GM12878 (cell line): ENCODE data around the gene MYB. TPM values are rescaled to one million over a fixed set of nuclear protein-coding genes. Genes with fewer than 3 reads are reported as not detected.

Experiments
- ATAC-seq: fragments of 200-7000 bp; cut with Tn5 transposase; 3 replicates; pipeline ENCODE4 v1.9.1; 2020; ENCODE audit warnings: mild to moderate bottlenecking, moderate library complexity
- BruUV-seq: library from RNA; stranded (reverse); fragments of 400-500 nt; replicated peaks from 2 replicates; lab custom pipeline; 2021; lab: Mats Ljungman, UMichigan
- CTCF ChIA-PET: fragments of 300-600 bp; sonication (Branson Sonifier 250); formaldehyde crosslinking; extraction: SDS; loops from one replicate; lab custom pipeline; 2021; ENCODE audit warnings: inconsistent platforms; lab: Yijun Ruan, JAX
- POLR2A ChIA-PET: fragments of 350-600 bp; formaldehyde crosslinking; extraction: SDS; loops from one replicate; lab custom pipeline; 2021; ENCODE audit warnings: inconsistent platforms; lab: Charles Lee
- RAD21 ChIA-PET: fragments of 300-600 bp; sonication (Branson Sonifier 250); formaldehyde crosslinking; loops from one replicate; lab custom pipeline; 2023; ENCODE audit warnings: antibody characterized with exemption; ENCODE audit not compliant: unreplicated experiment; lab: Charles Lee
- SMC1A ChIA-PET: fragments of 300-600 bp; sonication (Branson Sonifier 250); formaldehyde crosslinking; loops from one replicate; lab custom pipeline; 2023; ENCODE audit not compliant: unreplicated experiment, uncharacterized antibody; lab: Charles Lee
- DNase-seq: peaks from one replicate; pipeline ENCODE4 v3.0.0-alpha.2; 2011; ENCODE audit warnings: low read depth, low spot score
- FAIRE-seq: peaks from 3 replicates; lab custom pipeline; 2011; peaks lifted over from hg19 to GRCh38; lab: Jason Lieb, UNC
- H2AFZ ChIP-seq: 2 replicates; pipeline ENCODE4 v1.6.0; 2011; ENCODE audit warnings: low read depth, low read length, control low read depth; ENCODE audit not compliant: control insufficient read depth
- H3K27ac ChIP-seq: 2 replicates; pipeline ENCODE4 v1.5.1; 2011; ENCODE audit warnings: control low read depth; ENCODE audit not compliant: control insufficient read depth, insufficient read depth
- H3K27me3 ChIP-seq, 2 experiments: replicated peaks in 1 of 2; 2 replicates each; pipeline versions ENCODE4 v1.6.0 to v1.6.1; 2011; ENCODE audit warnings: low read length in 1 of 2; ENCODE audit not compliant: control insufficient read depth in 2 of 2, insufficient read depth in 2 of 2
- H3K36me3 ChIP-seq, 2 experiments: 2 replicates each; pipeline ENCODE4 v1.5.1; 2011; ENCODE audit warnings: low read length in 1 of 2; ENCODE audit not compliant: control insufficient read depth in 2 of 2, insufficient read depth in 2 of 2
- H3K4me1 ChIP-seq: 2 replicates; pipeline ENCODE4 v1.6.1; 2011; ENCODE audit warnings: mild to moderate bottlenecking, low read length, moderate library complexity, mixed read lengths; ENCODE audit not compliant: control insufficient read depth, insufficient read depth
- H3K4me2 ChIP-seq: 2 replicates; pipeline ENCODE4 v1.6.0; 2011; ENCODE audit warnings: control low read depth; ENCODE audit not compliant: control insufficient read depth, insufficient read depth
- H3K4me3 ChIP-seq: fragments of 200-600 bp; sonication (generic); 2 replicates; pipeline ENCODE4 v1.5.1; 2016
- H3K79me2 ChIP-seq: 2 replicates; pipeline ENCODE4 v1.6.0; 2011; ENCODE audit warnings: low read length; ENCODE audit not compliant: control insufficient read depth, insufficient read depth
- H3K9ac ChIP-seq: 2 replicates; pipeline ENCODE4 v1.8.0; 2011; ENCODE audit warnings: low read length, control low read depth, mixed read lengths; ENCODE audit not compliant: control insufficient read depth, insufficient read depth
- H3K9me3 ChIP-seq: replicated peaks from 3 replicates; pipeline ENCODE4 v1.5.1; 2011; ENCODE audit warnings: mild to moderate bottlenecking, low read length; ENCODE audit not compliant: control insufficient read depth, insufficient read depth
- H4K20me1 ChIP-seq: 2 replicates; pipeline ENCODE4 v1.6.0; 2011; ENCODE audit not compliant: control insufficient read depth, insufficient read depth
- ATF7 ChIP-seq: fragments of 450-650 bp; IDR thresholded peaks from 2 replicates; pipeline ENCODE4 v1.6.1; 2016; ENCODE audit warnings: low read depth, mild to moderate bottlenecking
- HDAC2 ChIP-seq: fragments of 200-600 bp; sonication (generic); IDR thresholded peaks from 2 replicates; pipeline ENCODE4 v1.6.1; 2017
- JUNB ChIP-seq: IDR thresholded peaks from 2 replicates; pipeline ENCODE4 v1.6.1; 2016; ENCODE audit warnings: antibody characterized with exemption, mild to moderate bottlenecking
- MLLT1 ChIP-seq: fragments of 450-650 bp; IDR thresholded peaks from 2 replicates; pipeline ENCODE4 v1.6.1; 2016; ENCODE audit warnings: mild to moderate bottlenecking
- NFYB ChIP-seq: IDR thresholded peaks from 2 replicates; pipeline ENCODE4 v1.6.1; 2011; ENCODE audit warnings: low read depth, mild to moderate bottlenecking, low read length, improper control_type of control experiment, moderate library complexity; ENCODE audit not compliant: insufficient read depth
- PBX3 ChIP-seq: IDR thresholded peaks from 2 replicates; pipeline ENCODE4 v1.6.1; 2011; ENCODE audit warnings: mild to moderate bottlenecking, low read depth, low read length, moderate library complexity; ENCODE audit not compliant: insufficient replicate concordance
- SMARCA5 ChIP-seq: fragments of 450-650 bp; IDR thresholded peaks from 2 replicates; pipeline ENCODE4 v1.6.1; 2017; ENCODE audit warnings: mild to moderate bottlenecking
- WGBS: methylation state at CpG from one replicate; pipeline ENCODE4 v1.1.6; 2016; ENCODE audit warnings: low lambda C conversion rate; ENCODE audit not compliant: insufficient replicate concordance, insufficient coverage; ENCODE audit errors: missing lambda C conversion rate; 5-methylcytosine and 5-hydroxymethylcytosine counted together
- in situ Hi-C: fragments of 300-500 bp; cut with MboI; formaldehyde crosslinking; loops from 9 replicates; pipeline ENCODE4 v1.14.3; 2018; ENCODE audit warnings: mixed read lengths
- intact Hi-C: fragments of 100-400 bp; cut with micrococcal nuclease; formaldehyde crosslinking; loops from one replicate; pipeline ENCODE4 v1.14.2; 2022; ENCODE audit not compliant: unreplicated experiment
- polyA plus RNA-seq, 11 experiments: library from polyadenylated mRNA; depleted of rRNA in 4 of 11; unstranded in 6 of 11; stranded (reverse) in 5 of 11; fragments of >200 nt; fragmentation: Nextera tagmentation in 4 of 11; fragmentation: Illumina TruSeq in 1 of 11; extraction: Ambion mirVana in 4 of 11; extraction: Trizol in 1 of 11; gene quantifications; 1 replicate in 1 of 11; 2 replicates in 10 of 11; pipeline versions ENCODE4 v1.2.1 to v1.2.3, GENCODE V29; 2011 to 2016; ENCODE audit warnings: inconsistent platforms in 2 of 11, missing spikeins in 2 of 11, low read depth in 1 of 11
- total RNA-seq, 4 experiments: library from RNA; depleted of rRNA in 3 of 4; stranded (reverse); fragments of >200 nt in 3 of 4; fragmentation: Illumina TruSeq in 1 of 4; extraction: Trizol in 1 of 4; gene quantifications; 2 replicates each; pipeline versions ENCODE4 v1.2.1 to v1.2.3, GENCODE V29; 2013 to 2021
- TF ChIP-seq, protein P1 (sequence below): fragments of 450-650 bp; IDR thresholded peaks from 2 replicates; pipeline ENCODE4 v1.6.1; 2016; ENCODE audit warnings: mild to moderate bottlenecking

MYB gene
- total and polyA plus RNA-seq, 10 of the 15 experiments (the other 5 are each of a cell fraction or from before 2014, with no cell fraction given): 7.0 to 29.8 (median 21.5) TPM

- no peak for TF ChIP-seq MLLT1
- TF ChIP-seq, protein P1, sequence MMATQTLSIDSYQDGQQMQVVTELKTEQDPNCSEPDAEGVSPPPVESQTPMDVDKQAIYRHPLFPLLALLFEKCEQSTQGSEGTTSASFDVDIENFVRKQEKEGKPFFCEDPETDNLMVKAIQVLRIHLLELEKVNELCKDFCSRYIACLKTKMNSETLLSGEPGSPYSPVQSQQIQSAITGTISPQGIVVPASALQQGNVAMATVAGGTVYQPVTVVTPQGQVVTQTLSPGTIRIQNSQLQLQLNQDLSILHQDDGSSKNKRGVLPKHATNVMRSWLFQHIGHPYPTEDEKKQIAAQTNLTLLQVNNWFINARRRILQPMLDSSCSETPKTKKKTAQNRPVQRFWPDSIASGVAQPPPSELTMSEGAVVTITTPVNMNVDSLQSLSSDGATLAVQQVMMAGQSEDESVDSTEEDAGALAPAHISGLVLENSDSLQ: no peak
- TF ChIP-seq HDAC2: no peak
- no peak for TF ChIP-seq PBX3
These were observed 14.4 kb downstream of the MYB start (continued) for GRCh38 chr6:135195522-135195921.

DNA sequence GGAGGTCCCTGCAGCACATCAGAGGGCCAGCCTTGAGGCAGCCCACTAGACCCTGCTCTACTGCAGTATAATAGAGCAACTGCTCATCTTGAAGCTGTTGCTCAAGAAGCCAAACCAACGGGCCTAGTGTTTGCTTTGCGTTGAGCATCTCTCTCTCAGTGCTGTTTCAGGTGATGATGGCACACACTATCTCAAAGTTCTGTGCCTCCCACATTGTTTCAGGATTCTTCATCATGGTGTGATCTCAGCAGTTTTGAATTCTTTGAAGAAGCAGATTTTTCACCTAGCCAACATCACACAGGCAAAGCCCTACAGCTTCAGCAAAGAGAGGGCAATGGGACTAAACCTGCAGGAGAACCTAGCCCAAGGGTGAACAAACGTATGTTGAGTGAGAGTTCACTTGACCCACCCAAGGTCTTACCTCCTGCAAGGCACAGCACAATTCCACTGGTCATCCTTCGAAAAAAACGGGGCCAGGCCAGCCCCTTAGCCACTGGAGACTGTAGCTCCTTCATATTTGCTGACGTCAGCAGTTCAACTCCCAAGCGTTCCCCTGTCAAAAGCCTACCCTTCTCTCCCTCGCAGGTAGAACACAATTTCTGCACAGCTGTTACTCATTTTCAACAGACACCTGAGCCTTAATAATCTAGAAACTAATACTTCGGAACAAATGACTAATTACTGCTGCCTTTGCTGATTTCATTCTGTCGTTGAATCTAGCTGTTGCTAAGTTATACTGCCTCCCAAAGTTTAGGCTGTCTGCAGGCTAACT, 15.8 kb downstream of the MYB start:
- DNase-seq (no peak), ATAC-seq (peak; percentile 42; the same call in 2 of the 3 replicates), FAIRE-seq (no peak)
- BruUV-seq: no TSS peak
- no peaks in the 10 kb centered on the region for H4K20me1 ChIP-seq
- H3K36me3 ChIP-seq: peaks cover 22 to 45% of the 10 kb centered on the region in 2 experiments
- H3K27me3 ChIP-seq: no peaks in the 10 kb centered on the region
- ChIA-PET RAD21 (interaction anchor here (2.2 kb wide), 1 partner anchor 227 kb away, joined by 6 read pairs; no protein-coding TSS in a partner anchor), POLR2A (interaction anchor here (0.5 kb wide), 1 partner anchor 211 kb away, joined by 3 read pairs; no protein-coding TSS in a partner anchor), CTCF (interaction anchor here (0.6 to 1.8 kb wide), 6 partner anchors 9 to 249 kb away, joined by 3 to 8 read pairs (median 4); no protein-coding TSS in a partner anchor), SMC1A (interaction anchor here (0.7 to 2.6 kb wide), 13 partner anchors 10 to 242 kb away, joined by 3 to 16 read pairs (median 4); no protein-coding TSS in a partner anchor)
- no peak for TF ChIP-seq NFYB
- 0 out of 2 replicates have a peak, but pooled peaks have one; percentile 42 for TF ChIP-seq ATF7
- no peak for TF ChIP-seq SMARCA5
- TF ChIP-seq JUNB: peak; percentile 43
- no peak overlapping the region for H3K9ac ChIP-seq
- intact Hi-C loops: no loop called here
- H3K27ac ChIP-seq: no peak overlapping the region
- no peak overlapping the region for H2AFZ ChIP-seq
- H3K4me3 ChIP-seq: no peak overlapping the region
- H3K4me2 ChIP-seq: no peak overlapping the region
- H3K79me2 ChIP-seq: no peaks in the 10 kb centered on the region
- H3K4me1 ChIP-seq: no peaks in the 10 kb centered on the region
- H3K9me3 ChIP-seq: no peaks in the 10 kb centered on the region
- in situ Hi-C loops: no loop called here
- 50% methylated on average over 10 of the region's 10 CpGs for WGBS
